Measurements from ENCODE around the gene PHF1.
"Not testable (repeated sequence)": the region's sequence is repeated elsewhere in the genome, so short reads cannot be mapped to it uniquely, and the experiment has no call there.

Gene PHF1

GRCh38 chr6:33391922-33392594, 18.8 kb upstream of the PHF1 start:
- no peak for FAIRE-seq

DNA sequence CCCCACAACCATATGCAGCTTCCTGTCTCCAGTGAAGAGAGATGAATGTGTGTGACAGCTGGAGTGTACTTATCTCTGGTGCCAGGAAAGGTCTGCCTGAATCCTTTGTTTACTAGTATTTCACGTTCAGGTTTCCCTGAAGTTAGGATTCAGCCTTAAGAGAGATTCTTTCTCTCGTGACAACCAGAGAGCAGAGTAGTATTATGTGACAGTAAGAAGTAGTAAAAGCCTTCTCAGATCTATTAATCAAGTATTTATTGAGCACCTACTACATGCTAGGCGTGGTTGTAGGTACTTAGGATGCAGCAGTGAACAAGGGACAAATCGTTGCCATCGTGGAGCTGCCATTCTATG, 18.2 kb upstream of the PHF1 start:
- no peak for FAIRE-seq

- no peak for FAIRE-seq
Measured at GRCh38 chr6:33392979-33393378, 17.8 kb upstream of the PHF1 start.

- FAIRE-seq: no peak
Measured at GRCh38 chr6:33397541-33397940, 13.3 kb upstream of the PHF1 start.

- not testable (repeated sequence) for FAIRE-seq
Measured at GRCh38 chr6:33398601-33399000, 12.2 kb upstream of the PHF1 start.

GRCh38 chr6:33399881-33400280, 10.9 kb upstream of the PHF1 start:
- FAIRE-seq: not testable (repeated sequence)

DNA sequence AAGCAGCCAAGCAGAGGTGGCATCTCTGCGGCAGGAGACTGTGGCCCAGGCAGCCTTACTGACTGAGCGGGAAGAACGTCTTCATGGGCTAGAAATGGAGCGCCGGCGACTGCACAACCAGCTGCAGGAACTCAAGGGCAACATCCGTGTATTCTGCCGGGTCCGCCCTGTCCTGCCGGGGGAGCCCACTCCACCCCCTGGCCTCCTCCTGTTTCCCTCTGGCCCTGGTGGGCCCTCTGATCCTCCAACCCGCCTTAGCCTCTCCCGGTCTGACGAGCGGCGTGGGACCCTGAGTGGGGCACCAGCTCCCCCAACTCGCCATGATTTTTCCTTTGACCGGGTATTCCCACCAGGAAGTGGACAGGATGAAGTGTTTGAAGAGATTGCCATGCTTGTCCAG, 5.9 kb upstream of the PHF1 start:
- FAIRE-seq: no peak

- FAIRE-seq: no peak
Measured at GRCh38 chr6:33405386-33405940, 5.4 kb upstream of the PHF1 start.

GRCh38 chr6:33406126-33406525, 4.7 kb upstream of the PHF1 start:
- FAIRE-seq: no peak

GRCh38 chr6:33407132-33407718, 3.6 kb upstream of the PHF1 start:
- FAIRE-seq: peak; percentile 62

DNA sequence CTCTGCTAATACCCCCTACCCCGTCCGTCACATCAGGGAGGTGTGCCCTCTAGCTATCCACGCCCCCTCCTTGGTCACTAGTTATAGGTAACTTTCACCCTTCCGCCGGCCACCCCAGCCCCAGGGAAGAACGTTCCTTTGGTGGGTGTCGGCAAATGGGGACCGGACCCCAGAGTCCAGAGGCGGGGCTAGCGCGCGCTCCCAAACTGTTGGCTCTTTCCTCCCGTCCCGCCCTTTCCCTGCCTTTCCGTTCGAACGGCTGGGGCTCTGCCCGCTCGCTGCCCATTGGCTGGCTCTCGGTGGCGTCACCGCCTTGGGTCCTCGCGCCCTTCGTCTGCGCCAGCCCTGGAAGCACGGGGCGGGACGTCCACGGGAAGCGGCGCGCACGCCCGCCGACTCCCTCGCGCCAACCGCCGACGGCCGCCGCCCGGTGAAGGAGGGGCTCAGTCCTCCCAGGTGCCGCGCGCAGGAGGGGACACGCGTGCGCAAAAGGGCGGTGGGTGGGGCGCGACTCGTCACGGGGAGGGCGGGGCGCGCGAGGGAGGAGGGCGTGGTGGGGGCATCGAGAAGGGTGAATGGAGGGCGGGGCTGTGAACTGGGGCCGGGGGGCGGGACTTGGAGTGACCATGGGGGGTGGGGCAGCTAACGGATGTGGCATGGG, 634 bp upstream of the PHF1 start:
- no peak for FAIRE-seq

DNA sequence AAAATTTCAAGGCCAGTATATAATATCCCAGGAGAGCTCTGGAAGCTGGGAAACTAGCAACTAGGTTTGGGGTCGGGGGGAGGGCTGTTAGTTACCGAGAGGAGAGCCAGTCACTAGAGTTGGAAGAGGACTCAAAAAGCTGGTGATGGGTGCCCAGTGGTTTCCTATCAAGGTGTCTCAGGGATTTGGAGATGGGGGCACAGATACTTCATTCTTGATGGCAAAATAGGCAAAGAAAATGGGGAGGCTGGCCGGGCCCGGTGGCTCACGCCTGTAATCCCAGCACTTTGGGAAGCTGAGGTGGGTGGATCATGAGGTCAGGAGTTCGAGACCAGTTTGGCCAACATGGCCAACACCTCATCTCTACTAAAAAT, 805 bp downstream of the PHF1 start:
- FAIRE-seq: no peak

GRCh38 chr6:33412140-33413009, 1.6 kb downstream of the PHF1 start:
- FAIRE-seq: no peak

GRCh38 chr6:33413241-33414120, 2.7 kb downstream of the PHF1 start:
- FAIRE-seq: no peak

GRCh38 chr6:33414592-33415271, 3.9 kb downstream of the PHF1 start:
- FAIRE-seq: no peak

- FAIRE-seq: no peak
Measured at GRCh38 chr6:33415831-33416230, 5.0 kb downstream of the PHF1 start.

DNA sequence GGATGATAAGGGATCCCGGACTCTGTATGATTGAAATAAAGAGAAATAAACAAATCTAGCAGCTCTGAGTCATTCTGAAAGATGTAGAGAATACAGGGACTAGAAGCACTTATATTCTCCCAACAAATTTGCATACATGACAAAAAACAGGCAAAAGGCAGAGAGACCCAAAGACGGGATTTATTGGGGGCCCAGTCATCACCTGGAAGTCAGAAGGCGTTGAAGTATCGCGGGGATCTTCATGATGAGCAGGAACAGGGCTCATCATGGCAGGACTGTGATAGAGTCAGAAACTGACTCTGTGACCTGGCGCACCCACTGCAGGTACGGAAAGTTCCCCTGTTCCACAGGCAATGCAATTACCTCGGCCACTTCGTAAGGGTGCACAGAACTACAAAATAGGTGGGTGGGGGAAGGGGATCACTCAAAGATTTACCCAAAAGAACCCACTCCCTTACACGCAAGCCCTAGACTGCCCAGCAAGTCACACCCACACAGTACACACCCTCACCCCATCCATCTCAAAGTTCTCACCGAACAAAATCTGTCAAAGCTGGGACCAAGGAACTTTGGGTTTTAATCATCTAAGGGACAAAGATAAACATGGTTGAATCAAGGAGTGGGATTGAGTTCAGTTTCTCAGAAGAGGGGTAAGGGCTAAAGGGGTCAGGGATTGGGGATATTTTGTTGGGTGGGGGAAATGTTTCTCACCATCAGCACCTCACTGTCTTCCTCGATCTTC, 5.7 kb downstream of the PHF1 start:
- FAIRE-seq: no peak

DNA sequence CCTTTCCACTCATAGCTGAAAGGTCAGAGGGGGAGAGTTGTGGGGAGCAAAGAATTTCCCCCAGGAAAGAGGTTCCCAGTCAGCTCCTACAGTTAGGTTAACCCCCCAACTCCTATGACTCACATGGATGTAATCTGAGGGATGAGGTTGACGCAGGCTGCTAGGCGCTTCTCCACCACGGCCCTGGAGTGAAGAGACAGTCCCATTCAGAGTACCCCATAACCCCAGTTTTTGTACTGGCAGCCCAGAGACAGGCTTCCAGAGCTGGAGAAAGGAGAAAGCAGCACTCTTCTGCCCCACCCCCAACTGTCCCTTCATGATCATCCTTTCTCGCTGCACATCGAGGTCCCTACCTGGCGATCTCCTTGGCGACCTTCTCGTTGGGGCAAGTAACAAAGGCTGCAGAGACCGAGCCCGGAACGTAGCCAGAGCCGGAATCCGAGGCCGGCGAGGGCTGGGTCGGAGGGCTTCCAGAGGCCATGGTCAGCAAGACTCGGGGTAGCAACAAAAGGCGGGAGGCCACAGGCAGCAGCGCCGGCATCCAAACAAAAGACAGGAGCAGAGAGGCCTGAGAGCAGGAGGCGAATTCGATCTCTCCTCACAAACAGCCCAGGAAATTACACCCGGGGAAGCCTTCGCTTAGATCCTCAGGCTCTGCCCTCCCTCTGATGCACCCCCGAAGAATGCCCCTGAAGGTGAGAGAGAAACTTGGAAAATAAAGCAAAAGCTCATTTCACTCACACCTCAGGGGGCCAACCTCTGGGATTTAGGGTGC, 6.5 kb downstream of the PHF1 start:
- no peak for FAIRE-seq

DNA sequence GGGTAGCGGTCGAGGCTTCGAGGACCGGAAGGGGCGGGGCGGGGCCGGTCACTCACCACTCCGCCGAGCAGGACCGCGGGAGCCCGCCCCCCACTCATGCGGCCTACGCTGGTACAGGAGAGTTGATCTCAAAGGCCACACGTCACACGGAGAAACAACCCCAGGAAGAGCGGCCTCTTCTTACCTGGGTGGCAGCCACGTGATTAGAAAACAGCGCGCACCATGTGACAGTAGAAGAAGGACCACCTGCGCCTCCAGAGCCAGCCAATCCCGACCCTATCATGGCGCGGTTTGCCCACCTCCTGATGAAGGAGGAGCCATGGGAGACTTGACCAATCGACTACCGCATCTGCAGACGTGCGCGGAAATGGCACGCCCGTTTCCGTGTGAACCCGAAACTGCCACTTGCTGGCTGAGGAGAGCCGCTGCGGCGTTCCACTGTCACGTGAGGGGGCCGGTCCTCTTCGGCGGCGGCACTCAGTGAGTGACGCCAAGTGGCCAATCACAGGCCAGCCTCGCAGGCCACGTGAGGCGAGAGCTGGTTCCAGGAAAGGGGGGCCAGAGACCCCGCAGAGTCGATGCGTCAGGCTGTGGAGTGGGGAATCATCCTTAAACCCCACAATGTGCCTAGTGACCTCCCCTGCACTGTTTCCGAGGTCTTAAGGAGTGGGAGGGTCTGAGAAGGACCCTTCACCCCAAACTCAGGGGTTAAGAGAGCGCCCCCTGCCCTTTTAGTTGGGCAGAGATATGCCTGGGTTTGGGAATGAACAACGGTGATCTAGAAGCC, 7.3 kb downstream of the PHF1 start, which contains the start of gene CUTA:
Gene CUTA (minus strand): TSS at position 205 of the 787 bp plus-strand sequence. CDS start 107 bp downstream, at position 98.
- FAIRE-seq: peak; percentile 96
